Activated CD4-positive, alpha-beta T cell treated with anti-CD3 and anti-CD28 coated beads for 36 hours (primary cell): ENCODE measurements around the gene NUBPL. TPM values are rescaled to one million over a fixed set of nuclear protein-coding genes. Genes with fewer than 3 reads are reported as not detected.
"Not testable (repeated sequence)": the region's sequence is repeated elsewhere in the genome, so short reads cannot be mapped to it uniquely, and the experiment has no call there.

Experiments used
- ATAC-seq: fragments of 200-7000 bp; cut with Tn5 transposase; one replicate; pipeline ENCODE4 v1.10.0; 2021; ENCODE audit warnings: mild to moderate bottlenecking, moderate library complexity
- CTCF ChIA-PET: fragments of 350-600 bp; sonication (Branson Sonifier 250); formaldehyde crosslinking; loops from one replicate; lab custom pipeline; 2021; ENCODE audit warnings: antibody characterized with exemption; lab: Charles Lee
- POLR2A ChIA-PET: fragments of 350-600 bp; sonication (Branson Sonifier 250); formaldehyde crosslinking; loops from one replicate; lab custom pipeline; 2021; ENCODE audit warnings: antibody characterized with exemption, inconsistent platforms; lab: Charles Lee
- DNase-seq: peaks from one replicate; pipeline ENCODE4 v3.0.0-alpha.2; 2020
- H3K27ac Mint-ChIP-seq: one replicate; pipeline ENCODE4 v1.8.0; 2021; ENCODE audit warnings: mixed read lengths
- H3K27me3 Mint-ChIP-seq: one replicate; pipeline ENCODE4 v1.8.0; 2021; ENCODE audit warnings: mixed read lengths
- H3K36me3 Mint-ChIP-seq: one replicate; pipeline ENCODE4 v1.8.0; 2021; ENCODE audit warnings: low read depth, mixed read lengths
- H3K4me1 Mint-ChIP-seq: one replicate; pipeline ENCODE4 v1.8.0; 2021; ENCODE audit warnings: mixed read lengths
- H3K4me3 Mint-ChIP-seq: one replicate; pipeline ENCODE4 v1.8.0; 2021; ENCODE audit warnings: mild to moderate bottlenecking, moderate library complexity, mixed read lengths
- H3K9me3 Mint-ChIP-seq: one replicate; pipeline ENCODE4 v1.8.0; 2021; ENCODE audit warnings: low read depth, mixed read lengths
- intact Hi-C, 2 experiments: fragments of 100-400 bp; cut with DNase I in 1 of 2; cut with micrococcal nuclease in 1 of 2; formaldehyde crosslinking; loops; one replicate each; pipeline versions ENCODE4 v1.14.2 to v1.15.1; 2022 to 2024; cut with DNase I, micrococcal nuclease
- total RNA-seq, 2 experiments: library from RNA; stranded (reverse); gene quantifications; one replicate each; pipeline ENCODE4 v1.2.3, GENCODE V29; 2021

The NUBPL gene
- total RNA-seq, 2 experiments from 2014 or later = 9.5 to 14.9 TPM

DNA sequence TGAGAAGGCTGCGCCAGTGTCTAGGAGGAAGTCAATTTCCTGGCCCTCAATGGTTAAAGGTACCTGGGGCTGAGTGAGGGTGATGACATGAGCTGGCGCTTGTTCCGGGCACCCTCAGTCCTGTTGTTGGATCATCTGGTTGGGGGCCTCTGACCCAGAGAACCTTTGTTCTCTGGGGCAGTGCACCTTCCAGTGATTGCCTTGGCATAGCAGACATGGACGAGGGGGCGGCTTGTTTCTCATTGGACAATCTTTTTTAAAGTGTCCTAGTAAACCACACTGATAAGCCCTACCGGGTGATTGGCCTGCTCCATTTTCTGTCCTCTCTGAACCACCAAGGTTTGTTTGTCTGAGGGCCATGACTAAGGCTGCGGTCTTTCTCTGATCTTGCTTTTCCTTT is 147.5 kb downstream of the NUBPL start:
- H3K27me3 Mint-ChIP-seq, POLR2A ChIA-PET, intact Hi-C loops, H3K27ac Mint-ChIP-seq, ATAC-seq, CTCF ChIA-PET, H3K4me1 Mint-ChIP-seq, H3K4me3 Mint-ChIP-seq, DNase-seq: not testable (repeated sequence)
- Mint-ChIP-seq H3K9me3 (peaks cover 19% of the 10 kb centered on the region), H3K36me3 (peaks cover 70% of the 10 kb centered on the region)

DNA sequence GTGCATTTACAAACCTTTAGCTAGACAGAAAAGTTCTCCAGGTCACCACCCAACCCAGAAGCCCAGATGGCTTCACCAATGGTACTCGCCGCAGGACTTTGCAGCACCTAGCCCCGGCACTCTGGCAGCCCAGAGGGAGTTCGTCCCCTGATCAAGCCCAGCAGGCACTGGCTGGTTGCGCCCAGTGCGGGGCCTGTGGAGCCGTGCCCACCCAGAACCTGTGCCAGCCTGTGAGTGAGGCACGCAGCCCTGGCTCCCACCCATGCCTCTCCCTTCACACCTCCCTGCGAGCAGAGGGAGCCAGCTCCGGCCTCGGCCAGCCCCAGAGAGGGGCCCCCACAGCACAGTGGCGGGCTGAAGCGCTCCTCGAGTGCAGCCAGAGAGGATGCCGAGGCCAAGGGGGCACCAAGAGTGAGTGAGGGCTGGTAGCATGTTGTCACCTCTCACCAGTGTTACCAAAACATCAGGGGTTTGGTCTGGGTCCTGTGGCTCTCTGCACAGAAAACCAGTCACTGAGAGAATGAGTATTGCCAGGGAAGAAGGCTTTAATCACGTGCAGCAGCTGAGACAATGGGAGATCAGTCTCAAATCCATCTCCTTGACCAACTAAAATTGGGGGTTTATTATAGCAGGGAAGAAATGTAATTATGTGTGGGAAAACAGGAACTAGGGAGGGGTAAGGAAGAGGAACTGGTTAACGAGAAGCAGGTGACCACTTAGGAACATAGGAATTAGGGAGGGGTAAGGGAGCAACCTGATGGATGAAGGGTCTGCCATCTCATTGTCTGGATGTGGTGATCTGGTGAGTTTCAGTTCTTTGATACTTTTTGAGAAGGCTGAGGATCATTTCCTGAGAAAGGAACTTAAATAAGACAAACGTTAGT is 151.3 kb downstream of the NUBPL start:
- CTCF ChIA-PET = no interaction called here
- intact Hi-C loops = no loop called here
- DNase-seq (no peak), ATAC-seq (no peak)
- Mint-ChIP-seq H3K4me1 (no peaks in the 10 kb centered on the region), H3K27ac (no peak overlapping the region), H3K4me3 (no peak overlapping the region), H3K36me3 (peaks cover 39% of the 10 kb centered on the region), H3K27me3 (no peaks in the 10 kb centered on the region), H3K9me3 (peaks cover 11% of the 10 kb centered on the region)
- POLR2A ChIA-PET = no interaction called here

DNA sequence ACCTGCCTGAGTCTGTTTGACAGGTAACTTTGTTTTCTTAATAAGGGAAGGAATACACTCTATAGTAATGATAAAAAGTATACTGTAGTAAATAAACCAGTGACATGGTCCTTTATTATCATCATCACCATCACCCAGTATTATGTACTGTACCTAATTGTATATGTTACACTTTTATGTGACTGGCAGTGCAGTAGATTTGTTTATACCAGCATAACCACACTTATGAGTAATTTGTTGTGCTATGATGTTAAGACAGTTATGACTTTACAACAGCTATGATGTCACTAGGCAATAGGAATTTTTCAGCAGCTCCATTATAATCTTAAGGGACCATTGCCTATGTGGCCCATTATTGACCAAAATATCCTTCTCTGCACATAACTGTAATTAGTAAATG is 155.0 kb downstream of the NUBPL start:
- DNase-seq (no peak), ATAC-seq (peak; percentile 55)
- no peaks in the 10 kb centered on the region for H3K4me1 Mint-ChIP-seq
- no peak overlapping the region for H3K4me3 Mint-ChIP-seq
- intact Hi-C loops = no loop called here
- no peak overlapping the region for H3K27ac Mint-ChIP-seq
- ChIA-PET CTCF (no interaction called here), POLR2A (no interaction called here)
- no peaks in the 10 kb centered on the region for H3K27me3 Mint-ChIP-seq
- H3K9me3 Mint-ChIP-seq = no peaks in the 10 kb centered on the region
- H3K36me3 Mint-ChIP-seq = peaks cover 15% of the 10 kb centered on the region

DNA sequence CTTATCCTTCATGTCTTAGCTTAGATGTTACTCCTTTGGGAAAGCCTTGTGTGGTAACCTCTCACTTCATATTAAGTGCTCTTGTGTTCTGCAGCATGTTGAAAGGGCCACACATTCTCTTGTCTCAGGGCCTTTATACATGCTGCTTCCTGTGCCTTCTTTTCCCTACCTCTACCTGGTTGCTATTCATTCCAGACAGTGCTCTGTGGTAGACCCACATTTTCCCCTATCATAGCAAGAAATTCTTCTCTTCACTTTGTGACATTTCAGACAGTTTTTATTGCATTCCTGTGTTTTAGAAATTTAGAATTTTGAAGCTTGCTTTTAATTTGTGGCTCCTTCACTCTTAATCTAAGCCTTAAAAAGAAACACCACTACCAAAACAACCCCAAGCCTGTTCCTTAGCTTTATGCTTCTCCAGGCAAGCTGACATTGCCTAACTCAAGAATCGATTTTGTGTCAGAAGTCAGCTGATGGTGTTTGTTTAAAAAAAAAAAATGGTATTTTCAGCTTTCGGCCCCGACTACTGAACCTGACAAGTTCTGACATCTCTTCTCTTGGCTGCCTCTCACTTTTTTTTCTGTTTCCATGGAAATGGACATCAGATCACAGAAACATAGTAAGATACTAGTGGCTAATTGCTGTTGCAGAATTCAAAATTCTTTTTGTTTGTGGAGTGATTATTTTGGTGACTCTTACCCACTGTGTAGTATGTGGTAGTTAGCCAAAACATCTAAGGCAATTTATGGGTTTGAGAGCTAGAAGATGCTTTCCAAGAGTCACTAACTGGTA is 156.3 kb downstream of the NUBPL start:
- CTCF ChIA-PET = interaction anchor here (0.6 kb wide), 1 partner anchor 8 kb away, joined by 3 read pairs; no protein-coding TSS in a partner anchor
- Mint-ChIP-seq H3K4me3 (no peak overlapping the region), H3K9me3 (no peaks in the 10 kb centered on the region), H3K36me3 (peaks cover 9% of the 10 kb centered on the region), H3K27me3 (no peaks in the 10 kb centered on the region), H3K27ac (no peak overlapping the region), H3K4me1 (no peaks in the 10 kb centered on the region)
- DNase-seq (no peak), ATAC-seq (no peak)
- POLR2A ChIA-PET = no interaction called here
- intact Hi-C loops = no loop called here

DNA sequence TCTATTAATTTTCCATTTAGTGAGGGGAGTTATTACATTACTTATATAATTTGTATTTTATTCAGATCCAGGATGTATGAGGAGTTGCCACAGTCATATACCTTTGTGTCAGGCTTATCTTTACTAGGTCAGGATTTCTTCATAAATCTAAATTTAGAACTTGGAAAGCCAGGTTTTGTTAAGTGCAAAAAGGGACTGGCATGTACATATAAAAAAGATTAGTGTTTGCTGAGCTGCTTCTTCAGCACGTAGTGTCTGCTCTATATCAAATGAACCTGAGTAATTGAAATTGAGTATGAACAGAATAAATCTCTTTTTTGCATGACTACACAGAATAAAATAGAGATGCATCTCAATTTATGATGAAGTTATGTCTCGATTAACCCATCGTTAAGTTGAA is 157.4 kb downstream of the NUBPL start:
- intact Hi-C loops = no loop called here
- ATAC-seq (no peak), DNase-seq (no peak)
- no peak overlapping the region for H3K4me3 Mint-ChIP-seq
- CTCF ChIA-PET = no interaction called here
- no peak overlapping the region for H3K27ac Mint-ChIP-seq
- POLR2A ChIA-PET = no interaction called here
- H3K4me1 Mint-ChIP-seq = peaks cover 2% of the 10 kb centered on the region
- H3K36me3 Mint-ChIP-seq = peaks cover 9% of the 10 kb centered on the region
- no peaks in the 10 kb centered on the region for H3K27me3 Mint-ChIP-seq
- peaks cover 2% of the 10 kb centered on the region for H3K9me3 Mint-ChIP-seq

DNA sequence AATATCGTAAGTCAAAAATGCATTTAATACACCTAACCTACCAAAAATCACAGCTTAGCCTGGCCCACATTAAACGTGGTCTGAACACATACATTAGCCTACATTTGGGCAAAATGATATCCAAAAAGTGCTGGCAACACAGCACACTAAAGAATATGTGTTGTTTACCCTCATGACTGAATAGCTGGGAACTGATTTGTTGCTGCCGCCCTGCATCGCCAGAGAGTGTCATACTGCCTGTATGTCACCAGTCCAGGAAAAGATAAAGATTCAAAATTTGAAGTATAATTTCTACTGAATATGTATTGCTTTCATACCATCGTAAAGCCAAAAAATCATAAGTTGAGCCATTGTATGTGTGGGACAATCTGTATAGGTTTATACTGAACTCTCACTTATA is 157.8 kb downstream of the NUBPL start:
- ATAC-seq (no peak), DNase-seq (no peak)
- Mint-ChIP-seq H3K27ac (no peak overlapping the region), H3K27me3 (no peaks in the 10 kb centered on the region), H3K4me3 (no peak overlapping the region), H3K9me3 (peaks cover 3% of the 10 kb centered on the region), H3K4me1 (peaks cover 2% of the 10 kb centered on the region), H3K36me3 (peaks cover 9% of the 10 kb centered on the region)
- intact Hi-C loops = no loop called here
- ChIA-PET POLR2A (no interaction called here), CTCF (no interaction called here)

DNA sequence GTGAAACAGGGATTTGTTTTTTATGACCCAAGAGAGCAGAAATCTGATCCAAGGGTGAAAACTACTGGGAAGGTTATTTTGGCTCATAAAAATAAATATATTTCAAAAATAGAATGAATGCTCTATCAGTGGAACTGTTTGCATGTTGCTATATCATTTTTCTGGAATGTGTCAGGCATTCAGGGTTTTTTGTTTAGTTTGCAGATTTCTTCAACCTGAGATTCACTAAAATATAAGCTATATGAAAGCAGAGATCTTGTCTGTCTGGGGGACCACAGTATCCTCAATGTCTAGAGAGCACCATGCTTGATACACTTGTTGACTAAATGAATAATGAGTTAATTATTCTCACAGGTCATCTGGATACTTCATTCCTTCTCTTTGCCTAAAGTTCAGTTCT is 165.1 kb downstream of the NUBPL start:
- ATAC-seq (no peak), DNase-seq (no peak)
- peaks cover 35% of the 10 kb centered on the region for H3K36me3 Mint-ChIP-seq
- H3K27ac Mint-ChIP-seq = no peak overlapping the region
- ChIA-PET CTCF (no interaction called here), POLR2A (no interaction called here)
- no peaks in the 10 kb centered on the region for H3K27me3 Mint-ChIP-seq
- intact Hi-C loops = no loop called here
- H3K4me3 Mint-ChIP-seq = no peak overlapping the region
- H3K4me1 Mint-ChIP-seq = peaks cover 2% of the 10 kb centered on the region
- peaks cover 19% of the 10 kb centered on the region for H3K9me3 Mint-ChIP-seq

DNA sequence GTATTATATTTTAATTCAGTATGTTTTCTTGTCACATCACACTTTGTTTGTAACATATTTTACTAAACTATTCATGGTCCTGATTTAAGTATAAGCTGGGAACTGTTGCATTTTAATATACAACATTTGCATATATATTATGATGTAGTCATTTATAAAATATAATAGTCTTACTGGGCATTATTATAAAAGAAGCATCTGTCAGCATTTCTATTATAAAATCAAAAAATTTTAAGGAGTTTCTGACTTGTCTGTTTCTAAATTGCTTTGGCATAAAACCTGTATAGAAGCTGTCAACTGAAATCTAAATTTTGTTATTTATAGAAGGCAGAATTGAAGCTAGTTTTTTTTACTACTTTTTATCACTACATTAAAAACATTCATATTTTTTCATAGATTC is 166.6 kb downstream of the NUBPL start:
- ATAC-seq (no peak), DNase-seq (no peak)
- Mint-ChIP-seq H3K4me1 (peaks cover 2% of the 10 kb centered on the region), H3K4me3 (no peak overlapping the region), H3K36me3 (peaks cover 38% of the 10 kb centered on the region), H3K27ac (no peak overlapping the region), H3K27me3 (no peaks in the 10 kb centered on the region), H3K9me3 (peaks cover 19% of the 10 kb centered on the region)
- CTCF ChIA-PET = interaction anchor here (0.6 kb wide), 1 partner anchor 272 kb away, joined by 4 read pairs; no protein-coding TSS in a partner anchor
- intact Hi-C loops = no loop called here
- POLR2A ChIA-PET = no interaction called here

DNA sequence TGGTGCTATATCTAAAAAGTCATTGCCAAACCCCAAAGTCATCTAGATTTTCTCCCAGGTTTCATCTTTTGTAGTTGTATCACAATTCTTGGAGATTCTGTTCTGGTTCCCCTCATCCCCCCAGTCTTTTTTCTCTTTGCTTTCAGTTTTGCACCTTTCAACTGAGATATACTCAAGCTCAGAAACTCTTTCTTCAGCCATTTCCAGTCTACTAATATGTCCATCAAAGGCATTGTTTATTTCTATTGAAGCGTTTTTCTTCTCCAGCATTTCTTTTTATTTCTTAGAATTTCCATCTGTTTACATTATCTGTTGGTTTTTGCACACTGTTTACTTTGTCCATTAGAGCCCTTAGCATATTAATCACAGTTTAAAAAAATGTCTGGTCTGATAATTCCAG is 179.5 kb downstream of the NUBPL start:
- H3K36me3 Mint-ChIP-seq = peaks cover 31% of the 10 kb centered on the region
- H3K9me3 Mint-ChIP-seq = peaks cover 24% of the 10 kb centered on the region

DNA sequence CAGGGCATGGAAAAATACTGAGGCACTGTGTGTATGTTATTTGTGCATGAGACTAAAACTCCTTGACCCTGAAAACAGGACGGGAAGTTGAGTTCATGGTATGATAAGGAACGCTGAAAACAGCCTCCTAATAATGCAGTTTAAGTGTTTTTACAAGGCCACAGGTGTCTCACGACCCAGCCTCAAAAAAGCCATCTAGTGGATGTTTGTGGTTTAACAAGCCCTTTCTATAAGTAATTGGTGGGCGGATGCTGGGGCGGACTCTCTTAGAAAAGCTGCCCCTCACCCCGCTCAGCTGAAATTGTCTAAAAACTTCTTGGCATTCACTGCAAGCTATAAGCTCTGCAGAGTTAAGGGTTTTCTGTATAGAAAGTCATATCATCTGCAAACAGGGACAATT is 184.5 kb downstream of the NUBPL start:
- intact Hi-C loops = no loop called here
- no peaks in the 10 kb centered on the region for H3K27me3 Mint-ChIP-seq
- ATAC-seq (no peak), DNase-seq (no peak)
- H3K9me3 Mint-ChIP-seq = peaks cover 42% of the 10 kb centered on the region
- H3K36me3 Mint-ChIP-seq = peaks cover 49% of the 10 kb centered on the region
- H3K4me3 Mint-ChIP-seq = no peak overlapping the region
- no peaks in the 10 kb centered on the region for H3K4me1 Mint-ChIP-seq
- H3K27ac Mint-ChIP-seq = no peak overlapping the region
- CTCF ChIA-PET = no interaction called here
- POLR2A ChIA-PET = no interaction called here

More for the DNA sequence above, 179.5 kb downstream of the NUBPL start:
- Mint-ChIP-seq H3K27me3 (no peaks in the 10 kb centered on the region), H3K4me1 (no peaks in the 10 kb centered on the region), H3K4me3 (no peak overlapping the region), H3K27ac (no peak overlapping the region)
- ChIA-PET POLR2A (no interaction called here), CTCF (no interaction called here)
- DNase-seq (no peak), ATAC-seq (no peak)
- intact Hi-C loops = no loop called here

DNA sequence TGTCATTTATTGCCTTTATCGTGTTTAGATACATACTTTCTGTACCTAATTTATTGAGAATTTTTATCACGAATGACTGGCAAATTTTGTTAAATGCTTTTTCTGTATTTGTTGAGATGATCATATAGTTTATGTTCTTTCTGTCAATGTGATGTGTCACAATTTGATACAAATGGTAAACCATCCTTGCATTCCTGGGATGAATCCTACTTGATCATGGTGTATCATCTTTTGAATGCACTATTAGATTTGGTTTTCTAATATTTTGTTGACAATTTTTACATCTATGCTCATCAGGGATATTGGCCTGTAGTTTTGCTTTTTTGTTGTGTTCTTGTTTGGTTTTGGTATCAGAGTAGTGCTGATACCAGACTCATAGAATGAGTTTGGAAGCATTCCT is 185.1 kb downstream of the NUBPL start:
- H3K27ac Mint-ChIP-seq = no peak overlapping the region
- H3K4me1 Mint-ChIP-seq = no peaks in the 10 kb centered on the region
- ChIA-PET POLR2A (no interaction called here), CTCF (interaction anchor here (0.6 kb wide), 1 partner anchor 75 kb away, joined by 3 read pairs; no protein-coding TSS in a partner anchor)
- peaks cover 43% of the 10 kb centered on the region for H3K9me3 Mint-ChIP-seq
- H3K27me3 Mint-ChIP-seq = no peaks in the 10 kb centered on the region
- intact Hi-C loops = no loop called here
- no peak for ATAC-seq
- no peak for DNase-seq
- peaks cover 52% of the 10 kb centered on the region for H3K36me3 Mint-ChIP-seq
- no peak overlapping the region for H3K4me3 Mint-ChIP-seq
